Measurements from ENCODE around the gene SLC26A8. TPM values are rescaled to one million over a fixed set of nuclear protein-coding genes. Genes with fewer than 3 reads are reported as not detected.

Gene SLC26A8
- total RNA-seq, 1 experiment from 2014 or later = not detected

- ChIA-PET CTCF (no interaction called here), RAD21 (ENCODE audit: low non-redundant PET in 1 of 2, low total read pairs in 2 of 2, uncharacterized antibody in 2 of 2, unreplicated experiment in 2 of 2) (no interaction called here), POLR2A (no interaction called here)
- Histone ChIP-seq H3K4me1 (ENCODE audit: control insufficient read depth in 1 of 2, insufficient read depth in 2 of 2, low read length in 2 of 2) (no peaks in the 10 kb centered on the region; a peak in 1 of 4 replicates), H3K27ac (ENCODE audit: low read depth, low read length) (no peak overlapping the region), H3K9me2 (ENCODE audit: insufficient read depth) (no peaks in the 10 kb centered on the region), H3K4me3 (replicated peaks in 1 of 2; ENCODE audit: low read depth in 1 of 2, low read length in 2 of 2) (no peak overlapping the region), H3K9ac (ENCODE audit: low read length) (no peak overlapping the region), H3K4me2 (ENCODE audit: low read length) (no peak overlapping the region), H3K27me3 (ENCODE audit: insufficient read depth, low read length) (no peaks in the 10 kb centered on the region), H2AFZ (ENCODE audit: low read depth, low read length, poor library complexity, severe bottlenecking) (no peak overlapping the region), H4K20me1 (ENCODE audit: insufficient read depth) (peaks cover 44% of the 10 kb centered on the region; the same call in 1 of the 2 replicates), H3K79me2 (ENCODE audit: insufficient read depth, low read length) (peaks cover 98% of the 10 kb centered on the region), H3K36me3 (ENCODE audit: control insufficient read depth in 1 of 2, insufficient read depth in 2 of 2, low read length in 2 of 2) (peaks cover 0 to 15% of the 10 kb centered on the region in 2 experiments; a peak in 1 of 4 replicates), H3K9me3 (ENCODE audit: control insufficient read depth in 1 of 2, insufficient read depth in 1 of 2, low read depth in 1 of 2, low read length in 2 of 2) (no peaks in the 10 kb centered on the region)
- no peak for ATAC-seq
- DNase-seq (ENCODE audit: low read depth, low spot score) = no peak
- TF ChIP-seq POLR2AphosphoS5 (IDR thresholded peaks at IDR 0.05; ENCODE audit: low read depth, low read length) = no peak
- TF ChIP-seq ELF1 (IDR thresholded peaks at IDR 0.05; ENCODE audit: borderline replicate concordance, low read depth) = no peak
- no peak for TF ChIP-seq SRF (IDR thresholded peaks at IDR 0.05; ENCODE audit: low read depth)
- TF ChIP-seq SIN3A (IDR thresholded peaks at IDR 0.05; ENCODE audit: low read depth) = no peak
- no peak for TF ChIP-seq ZBTB33 (IDR thresholded peaks at IDR 0.05; ENCODE audit: extremely low read depth, insufficient replicate concordance, low read length)
- intact Hi-C loops (cut with micrococcal nuclease) = no loop called here
- BruUV-seq (replicated peaks) = no TSS peak
Measured at GRCh38 chr6:35895560-35895959, 128.9 kb downstream of the SLC26A8 start.

- Histone ChIP-seq H3K79me2 (ENCODE audit: insufficient read depth, low read length) (peaks cover 97% of the 10 kb centered on the region), H4K20me1 (ENCODE audit: insufficient read depth) (peaks cover 44% of the 10 kb centered on the region; the same call in 1 of the 2 replicates), H3K27ac (ENCODE audit: low read depth, low read length) (no peak overlapping the region), H3K4me2 (ENCODE audit: low read length) (no peak overlapping the region), H3K9me3 (ENCODE audit: control insufficient read depth in 1 of 2, insufficient read depth in 1 of 2, low read depth in 1 of 2, low read length in 2 of 2) (no peaks in the 10 kb centered on the region), H3K36me3 (ENCODE audit: control insufficient read depth in 1 of 2, insufficient read depth in 2 of 2, low read length in 2 of 2) (peaks cover 0 to 9% of the 10 kb centered on the region in 2 experiments; a peak in 1 of 4 replicates), H3K4me1 (ENCODE audit: control insufficient read depth in 1 of 2, insufficient read depth in 2 of 2, low read length in 2 of 2) (no peaks in the 10 kb centered on the region; a peak in 1 of 4 replicates), H3K9me2 (ENCODE audit: insufficient read depth) (no peaks in the 10 kb centered on the region), H3K9ac (ENCODE audit: low read length) (no peak overlapping the region), H2AFZ (ENCODE audit: low read depth, low read length, poor library complexity, severe bottlenecking) (no peak overlapping the region), H3K4me3 (replicated peaks in 1 of 2; ENCODE audit: low read depth in 1 of 2, low read length in 2 of 2) (no peak overlapping the region), H3K27me3 (ENCODE audit: insufficient read depth, low read length) (no peaks in the 10 kb centered on the region)
- intact Hi-C loops (cut with micrococcal nuclease) = no loop called here
- ChIA-PET RAD21 (ENCODE audit: low non-redundant PET in 1 of 2, low total read pairs in 2 of 2, uncharacterized antibody in 2 of 2, unreplicated experiment in 2 of 2) (no interaction called here), POLR2A (no interaction called here), CTCF (no interaction called here)
- TF ChIP-seq EGR1 (IDR thresholded peaks at IDR 0.05; ENCODE audit: low read depth) (no peak), POLR2A (IDR thresholded peaks at IDR 0.05; ENCODE audit: borderline replicate concordance, extremely low read depth, insufficient read depth, insufficient read length) (no peak), ZBTB33 (IDR thresholded peaks at IDR 0.05; ENCODE audit: extremely low read depth, insufficient replicate concordance, low read length) (no peak), ZFX (IDR thresholded peaks at IDR 0.05) (no peak), EZH2 (IDR thresholded peaks at IDR 0.05) (no peak), ZNF274 (IDR thresholded peaks at IDR 0.05; ENCODE audit: low read depth, low read length) (no peak)
- DNase-seq (ENCODE audit: low read depth, low spot score) = no peak
- no TSS peak for BruUV-seq (replicated peaks)
- no peak for ATAC-seq
Measured at GRCh38 chr6:35894776-35895175, 129.7 kb downstream of the SLC26A8 start.

All from HCT116 (cell line).